Mucosa of descending colon (tissue), 3 donors: ENCODE measurements around the gene TAX1BP3. TPM values are rescaled to one million over a fixed set of nuclear protein-coding genes. Genes with fewer than 3 reads are reported as not detected.
"Not testable (repeated sequence)": the region's sequence is repeated elsewhere in the genome, so short reads cannot be mapped to it uniquely, and the experiment has no call there.

Experiments
- ATAC-seq: fragments of 200-7000 bp; cut with Tn5 transposase; one replicate; pipeline ENCODE4 v1.9.1; 2020; ENCODE audit warnings: mild to moderate bottlenecking, moderate library complexity
- DNase-seq, 3 donors: peaks; one replicate each; pipeline ENCODE4 v3.0.0-alpha.2; 2020
- H3K36me3 ChIP-seq: fragments of 200-600 bp; one replicate; pipeline ENCODE4 v1.8.0; 2021; ENCODE audit warnings: low read depth, mild to moderate bottlenecking
- H3K4me1 ChIP-seq: fragments of 200-600 bp; one replicate; pipeline ENCODE4 v1.8.0; 2021; ENCODE audit warnings: low read depth, mild to moderate bottlenecking
- H3K4me3 ChIP-seq: fragments of 200-600 bp; one replicate; pipeline ENCODE4 v1.8.0; 2021; ENCODE audit warnings: mild to moderate bottlenecking
- H3K9me3 ChIP-seq: fragments of 200-600 bp; one replicate; pipeline ENCODE4 v1.8.0; 2021; ENCODE audit warnings: mild to moderate bottlenecking
- intact Hi-C, 2 donors: fragments of 100-400 bp; cut with DNase I in 1 of 2; cut with micrococcal nuclease in 1 of 2; formaldehyde crosslinking; loops; one replicate each; pipeline versions ENCODE4 v1.11.0 to v1.11.1; 2022; cut with DNase I, micrococcal nuclease
- total RNA-seq, 3 donors: library from RNA; stranded (reverse); fragmentation: NEBNext Ultra II Directional in 2 of 3; extraction: Animal tissue kit (Norgen Biotek cat#: 25700) in 2 of 3; gene quantifications; one replicate each; pipeline versions ENCODE4 v1.2.1 to v1.2.4, GENCODE V29; 2021 to 2023
- TF ChIP-seq, protein P1 (sequence below): fragments of 200-600 bp; IDR thresholded peaks from one replicate; pipeline ENCODE4 v1.8.0; 2022; ENCODE audit warnings: antibody characterized with exemption, mild to moderate bottlenecking
- donor health status: DM: no; HTN: no; CAD: no; lungs with moderate emphysema.
- donor health status: DM: no; HTN: no; CAD: no.
- donor health status: DM: no; HTN: yes; CAD: no.

Gene TAX1BP3
- total RNA-seq, 3 donors from 2014 or later = 162 to 297 (median 197) TPM

DNA sequence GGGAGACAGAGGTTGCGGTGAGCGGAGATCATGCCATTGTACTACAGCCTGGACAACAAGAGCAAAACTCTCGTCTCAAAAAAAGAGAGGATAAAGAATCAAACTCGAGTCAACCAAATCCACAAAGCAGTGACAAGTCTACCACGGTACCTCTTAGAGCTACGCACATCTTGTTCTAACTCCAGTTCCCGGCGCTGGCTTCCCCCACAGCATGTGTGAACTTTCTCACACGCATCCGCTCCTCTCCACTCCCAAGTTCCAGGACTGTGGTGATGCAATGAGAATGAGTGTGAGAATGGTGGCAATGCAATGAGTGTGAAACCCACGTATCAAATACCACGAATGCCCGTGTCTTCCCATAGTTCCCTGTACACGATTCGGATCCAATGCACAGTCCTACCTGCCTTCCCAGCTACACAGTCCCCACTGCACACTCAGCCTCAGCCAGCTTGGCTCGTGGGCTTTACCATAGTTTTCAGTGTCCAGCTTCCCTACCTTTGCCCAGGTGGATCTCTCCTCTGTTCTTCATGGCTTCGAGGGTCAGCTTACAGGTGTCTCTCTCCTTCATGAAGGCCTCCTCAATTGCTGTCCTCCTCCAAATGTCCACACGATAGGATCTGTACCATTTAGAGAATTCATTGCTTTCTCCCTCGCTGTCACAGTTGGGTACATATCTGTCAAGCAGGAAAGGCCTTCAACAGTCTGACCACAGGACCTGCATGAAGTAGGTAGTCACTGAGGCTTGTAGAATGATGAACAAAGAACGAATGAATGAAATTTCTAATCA is 36.7 kb upstream of the TAX1BP3 start:
- H3K9me3 ChIP-seq = no peaks in the 10 kb centered on the region
- H3K4me3 ChIP-seq = no peak overlapping the region
- intact Hi-C loops = no loop called here
- ATAC-seq (no peak), DNase-seq (peak in 1 of 3 donors; percentile 4)
- TF ChIP-seq, protein P1, sequence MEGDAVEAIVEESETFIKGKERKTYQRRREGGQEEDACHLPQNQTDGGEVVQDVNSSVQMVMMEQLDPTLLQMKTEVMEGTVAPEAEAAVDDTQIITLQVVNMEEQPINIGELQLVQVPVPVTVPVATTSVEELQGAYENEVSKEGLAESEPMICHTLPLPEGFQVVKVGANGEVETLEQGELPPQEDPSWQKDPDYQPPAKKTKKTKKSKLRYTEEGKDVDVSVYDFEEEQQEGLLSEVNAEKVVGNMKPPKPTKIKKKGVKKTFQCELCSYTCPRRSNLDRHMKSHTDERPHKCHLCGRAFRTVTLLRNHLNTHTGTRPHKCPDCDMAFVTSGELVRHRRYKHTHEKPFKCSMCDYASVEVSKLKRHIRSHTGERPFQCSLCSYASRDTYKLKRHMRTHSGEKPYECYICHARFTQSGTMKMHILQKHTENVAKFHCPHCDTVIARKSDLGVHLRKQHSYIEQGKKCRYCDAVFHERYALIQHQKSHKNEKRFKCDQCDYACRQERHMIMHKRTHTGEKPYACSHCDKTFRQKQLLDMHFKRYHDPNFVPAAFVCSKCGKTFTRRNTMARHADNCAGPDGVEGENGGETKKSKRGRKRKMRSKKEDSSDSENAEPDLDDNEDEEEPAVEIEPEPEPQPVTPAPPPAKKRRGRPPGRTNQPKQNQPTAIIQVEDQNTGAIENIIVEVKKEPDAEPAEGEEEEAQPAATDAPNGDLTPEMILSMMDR = no peak
- H3K36me3 ChIP-seq = no peaks in the 10 kb centered on the region
- H3K4me1 ChIP-seq = no peaks in the 10 kb centered on the region

DNA sequence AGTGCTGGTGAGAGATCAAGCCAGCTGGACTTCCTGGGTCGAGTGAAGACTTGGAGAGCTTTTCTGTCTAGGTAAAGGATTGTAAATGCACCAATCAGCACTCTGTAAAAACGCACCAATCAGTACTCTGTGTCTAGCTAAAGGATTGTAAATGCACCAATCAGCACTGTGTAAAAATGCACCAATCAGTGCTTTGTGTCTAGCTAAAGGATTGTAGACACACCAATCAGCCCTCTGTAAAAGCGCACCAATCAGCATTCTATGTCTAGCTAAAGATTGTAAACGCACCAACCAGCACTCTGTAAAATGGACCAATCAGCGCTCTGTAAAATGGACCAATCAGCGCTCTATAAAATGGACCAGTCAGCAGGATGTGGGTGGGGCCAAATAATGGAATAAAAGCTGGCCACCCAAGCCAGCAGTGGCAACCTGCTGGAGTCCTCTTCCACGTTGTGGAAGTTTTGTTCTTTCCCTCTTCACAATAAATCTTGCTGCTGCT is 33.7 kb upstream of the TAX1BP3 start:
- H3K4me1 ChIP-seq, DNase-seq, H3K9me3 ChIP-seq, H3K36me3 ChIP-seq, ATAC-seq, intact Hi-C loops, H3K4me3 ChIP-seq: not testable (repeated sequence)

DNA sequence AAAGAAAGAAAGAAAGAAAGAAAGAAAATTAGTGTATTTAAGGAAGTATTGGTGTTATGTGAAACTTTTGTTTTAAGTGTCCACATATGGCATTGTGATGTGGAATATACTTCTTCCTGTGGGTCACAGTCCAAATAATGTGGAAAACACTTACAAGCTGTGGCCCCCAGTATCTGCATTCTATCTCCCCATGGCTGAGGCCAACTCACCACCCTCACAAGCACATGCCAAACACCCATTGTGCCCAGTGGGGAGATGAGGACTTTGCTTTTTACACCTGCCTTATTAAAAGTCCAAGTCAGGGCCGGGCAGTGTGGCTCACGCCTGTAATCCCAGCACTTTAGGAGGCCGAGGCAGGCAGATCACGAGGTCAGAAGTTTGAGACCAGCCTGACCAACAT is 31.6 kb upstream of the TAX1BP3 start:
- Histone ChIP-seq H3K4me3 (no peak overlapping the region), H3K9me3 (peaks cover 6% of the 10 kb centered on the region), H3K4me1 (peaks cover 8% of the 10 kb centered on the region), H3K36me3 (no peaks in the 10 kb centered on the region)
- intact Hi-C loops = no loop called here
- DNase-seq = no peak
- no peak for ATAC-seq
- TF ChIP-seq, protein P1 = no peak

DNA sequence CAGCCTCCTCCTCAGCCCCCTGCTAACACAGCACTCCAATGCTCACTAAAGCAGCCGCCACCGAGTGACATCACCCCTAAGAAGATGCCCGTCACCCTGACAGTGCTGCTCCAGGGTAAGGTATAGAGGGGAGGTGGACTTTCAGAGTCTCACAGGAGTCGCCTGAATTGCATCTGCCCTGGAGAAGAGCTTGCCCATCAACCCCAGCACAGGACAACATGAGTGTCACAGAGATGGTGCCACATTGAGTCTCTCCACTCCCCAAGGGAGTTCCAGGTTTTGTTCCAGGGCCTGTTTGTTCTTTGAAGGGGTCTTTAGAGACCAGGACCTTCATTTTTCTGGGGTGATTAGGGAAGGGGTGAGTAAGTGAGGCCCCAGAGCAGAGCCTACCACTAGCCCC is 29.8 kb upstream of the TAX1BP3 start:
- H3K4me3 ChIP-seq = no peak overlapping the region
- intact Hi-C loops = no loop called here
- DNase-seq (no peak), ATAC-seq (no peak)
- TF ChIP-seq, protein P1 = no peak
- peaks cover 8% of the 10 kb centered on the region for H3K4me1 ChIP-seq
- no peaks in the 10 kb centered on the region for H3K36me3 ChIP-seq
- peaks cover 6% of the 10 kb centered on the region for H3K9me3 ChIP-seq

DNA sequence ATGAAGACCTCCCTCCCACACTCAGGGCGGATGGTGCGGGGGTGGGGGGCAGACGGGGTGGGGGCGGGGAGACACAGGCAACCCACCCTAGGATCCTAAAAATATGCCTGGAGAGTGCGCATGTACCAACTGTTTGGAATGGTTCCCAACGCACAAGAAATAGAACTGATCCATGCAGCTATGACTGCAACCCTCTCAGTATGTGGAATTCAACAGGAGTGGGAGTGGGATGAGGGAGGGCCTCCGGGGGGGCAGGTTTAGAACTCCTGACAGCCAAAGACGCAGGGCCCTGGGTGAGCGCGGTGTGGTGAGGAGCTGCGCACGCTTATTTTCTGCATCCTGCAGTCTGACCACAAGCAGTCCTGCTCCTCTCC is 28.7 kb upstream of the TAX1BP3 start:
- intact Hi-C loops = no loop called here
- Histone ChIP-seq H3K4me3 (no peak overlapping the region), H3K4me1 (peaks cover 8% of the 10 kb centered on the region), H3K9me3 (peaks cover 6% of the 10 kb centered on the region), H3K36me3 (no peaks in the 10 kb centered on the region)
- no peak for DNase-seq
- TF ChIP-seq, protein P1 = no peak
- ATAC-seq = no peak

DNA sequence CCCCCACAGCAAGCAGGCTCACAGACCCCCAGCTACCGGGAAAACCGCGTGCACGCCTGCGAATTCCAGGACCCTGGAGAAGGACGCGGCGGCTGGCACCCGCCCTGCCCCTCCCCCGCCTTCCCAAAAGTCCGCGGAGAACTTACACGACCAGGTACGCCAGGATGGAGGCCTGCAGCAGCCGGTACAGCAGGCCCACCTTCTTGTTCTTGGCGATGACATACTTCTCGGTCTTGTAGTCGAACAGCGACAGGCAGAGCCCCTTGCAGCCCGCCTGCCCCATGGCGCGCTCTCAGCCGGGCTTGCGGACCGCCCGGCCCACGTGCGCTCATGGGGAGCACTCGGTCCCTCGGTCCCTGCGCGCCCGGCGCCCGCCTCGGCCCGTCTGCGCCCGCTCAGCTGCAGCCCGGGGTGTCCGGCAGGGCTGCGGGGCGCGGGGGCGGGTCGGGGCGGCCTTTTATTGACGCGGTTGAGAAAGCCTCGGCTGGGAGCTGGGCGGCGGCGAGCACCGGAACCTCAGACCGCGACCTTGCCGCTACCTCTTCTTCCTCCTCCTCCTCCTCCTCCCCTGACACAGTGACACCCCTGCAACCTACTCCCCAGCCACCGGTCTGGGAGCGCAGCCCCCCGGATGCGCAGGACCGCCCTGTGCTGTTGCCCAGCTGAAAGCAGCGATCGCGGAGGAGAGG is 27.5 kb upstream of the TAX1BP3 start, which contains the start of gene P2RX5:
TSS of gene P2RX5 (minus strand) at position 433 of the 689 bp plus-strand sequence. CDS start at position 283, 150 bp downstream.
- ATAC-seq (peak; percentile 75), DNase-seq (peak in 2 of 3 donors; percentile 51 to 81)
- intact Hi-C loops = no loop called here
- TF ChIP-seq, protein P1 = no peak
- Histone ChIP-seq H3K4me1 (peaks cover 8% of the 10 kb centered on the region), H3K4me3 (no peak within 1 kb of the TSS), H3K9me3 (peaks cover 6% of the 10 kb centered on the region), H3K36me3 (no peaks in the 10 kb centered on the region)
